K562 (cell line): ENCODE data around the gene NLK. TPM values are rescaled to one million over a fixed set of nuclear protein-coding genes. Genes with fewer than 3 reads are reported as not detected.
"Not testable (repeated sequence)": the region's sequence is repeated elsewhere in the genome, so short reads cannot be mapped to it uniquely, and the experiment has no call there.

Experiments used
- ATAC-seq: fragments of 200-7000 bp; cut with Tn5 transposase; 3 replicates; pipeline ENCODE4 v1.9.1; 2020; ENCODE audit warnings: moderate library complexity
- BruUV-seq: library from RNA; stranded (reverse); fragments of 400-500 nt; replicated peaks from 2 replicates; lab custom pipeline; 2021; lab: Mats Ljungman, UMichigan
- CTCF ChIA-PET: fragments of 300-600 bp; formaldehyde crosslinking; extraction: SDS; loops from one replicate; lab custom pipeline; 2021; ENCODE audit warnings: low intra/inter-chr PET ratio; lab: Yijun Ruan, JAX
- POLR2A ChIA-PET: fragments of 300-600, 350-650 bp; sonication (Branson Sonifier 250); formaldehyde crosslinking; extraction: SDS; loops from one replicate; lab custom pipeline; 2021; ENCODE audit warnings: antibody characterized with exemption, inconsistent platforms; lab: Yijun Ruan, JAX
- DNase-seq, 4 experiments: peaks; one replicate each; pipeline versions ENCODE4 v3.0.0 to v3.0.0-alpha.2; 2011 to 2018; ENCODE audit warnings: low spot score in 3 of 4, mixed read lengths in 3 of 4; ENCODE audit errors: extremely low read depth in 1 of 4
- FAIRE-seq: peaks from 2 replicates; lab custom pipeline; 2011; peaks lifted over from hg19 to GRCh38; lab: Jason Lieb, UNC
- H2AFZ ChIP-seq: 2 replicates; pipeline ENCODE4 v1.6.0; 2011; ENCODE audit warnings: low read depth, low read length, control low read depth, inconsistent platforms
- H3K27ac ChIP-seq: fragments of 200-600 bp; 3 replicates; pipeline ENCODE4 v1.8.0; 2011; ENCODE audit warnings: low read depth, mild to moderate bottlenecking, control low read depth, inconsistent platforms, low read length, moderate library complexity, mixed read lengths; ENCODE audit errors: extremely low read depth
- H3K27me3 ChIP-seq, 2 experiments: fragments of 300-600 bp in 1 of 2; 2 replicates in 1 of 2; 3 replicates in 1 of 2; pipeline versions ENCODE4 v1.6.0 to v1.8.0; 2011; ENCODE audit warnings: inconsistent platforms in 2 of 2, low read length in 2 of 2, mild to moderate bottlenecking in 1 of 2, mixed read lengths in 1 of 2, moderate library complexity in 1 of 2; ENCODE audit not compliant: control insufficient read depth in 2 of 2, insufficient read depth in 2 of 2
- H3K36me3 ChIP-seq: fragments of 300-600 bp; 3 replicates; pipeline ENCODE4 v1.8.0; 2011; ENCODE audit warnings: mild to moderate bottlenecking, low read length, inconsistent platforms; ENCODE audit not compliant: control insufficient read depth, insufficient read depth
- H3K4me1 ChIP-seq, 2 experiments: fragments of 200-600 bp in 1 of 2; replicated peaks in 1 of 2; 2 replicates in 1 of 2; 3 replicates in 1 of 2; pipeline versions ENCODE4 v1.5.1 to v1.8.0; 2011; ENCODE audit warnings: inconsistent platforms in 2 of 2, low read length in 2 of 2, mild to moderate bottlenecking in 1 of 2, mixed read lengths in 1 of 2, moderate library complexity in 1 of 2; ENCODE audit not compliant: control insufficient read depth in 2 of 2, insufficient read depth in 2 of 2
- H3K4me2 ChIP-seq: 2 replicates; pipeline ENCODE4 v1.6.1; 2011; ENCODE audit warnings: low read length, control low read depth, inconsistent platforms, mixed read lengths; ENCODE audit not compliant: insufficient read depth
- H3K4me3 ChIP-seq: fragments of 200-600 bp; sonication (generic), shearing (Covaris generic); 2 replicates; pipeline ENCODE4 v1.5.1; 2016; ENCODE audit warnings: control low read depth, inconsistent platforms
- H3K79me2 ChIP-seq: fragments of 200-600 bp; 3 replicates; pipeline ENCODE4 v1.8.0; 2011; ENCODE audit warnings: low read length, inconsistent platforms; ENCODE audit not compliant: control insufficient read depth, insufficient read depth
- H3K9ac ChIP-seq, 2 experiments: 2 replicates each; pipeline versions ENCODE4 v1.6.0 to v1.6.1; 2011; ENCODE audit warnings: low read depth in 2 of 2, low read length in 2 of 2, control low read depth in 1 of 2, inconsistent platforms in 1 of 2, mild to moderate bottlenecking in 1 of 2, mixed read lengths in 1 of 2; ENCODE audit not compliant: insufficient read depth in 1 of 2
- H3K9me1 ChIP-seq: one replicate; pipeline ENCODE4 v1.6.0; 2011; ENCODE audit warnings: inconsistent platforms, mild to moderate bottlenecking, low read length, moderate library complexity; ENCODE audit not compliant: control insufficient read depth, insufficient read depth
- H3K9me3 ChIP-seq: replicated peaks from 2 replicates; pipeline ENCODE4 v1.5.1; 2011; ENCODE audit warnings: low read depth, low read length, inconsistent platforms; ENCODE audit not compliant: control insufficient read depth, insufficient read depth
- H4K20me1 ChIP-seq: replicated peaks from 2 replicates; pipeline ENCODE4 v1.6.1; 2011; ENCODE audit warnings: low read length, inconsistent platforms, mixed read lengths; ENCODE audit not compliant: control insufficient read depth, insufficient read depth
- CC2D1A ChIP-seq: fragments of 450-650 bp; IDR thresholded peaks from 2 replicates; pipeline ENCODE4 v1.6.1; 2017; ENCODE audit warnings: mild to moderate bottlenecking
- ELF1 ChIP-seq: fragments of 200-800 bp; sonication (Bioruptor generic); IDR thresholded peaks from 2 replicates; pipeline ENCODE4 v1.6.1; 2016; ENCODE audit warnings: missing genetic modification characterization, missing compliant biosample characterization
- TARDBP ChIP-seq: fragments of 450-650 bp; IDR thresholded peaks from 2 replicates; pipeline ENCODE4 v1.6.1; 2016
- ZNF766 ChIP-seq: fragments of 200-800 bp; sonication (Bioruptor generic); conservative IDR thresholded peaks from 2 replicates; pipeline ENCODE4 v1.6.1; 2016; ENCODE audit warnings: missing genetic modification characterization, missing compliant biosample characterization
- WGBS: fragments of 100-300 bp; shearing (Covaris generic); methylation state at CpG from one replicate; pipeline ENCODE4 v1.1.6; 2016; ENCODE audit warnings: low coverage, mixed read lengths; ENCODE audit not compliant: insufficient coverage; ENCODE audit errors: missing lambda C conversion rate; 5-methylcytosine and 5-hydroxymethylcytosine counted together
- in situ Hi-C: fragments of 300-500 bp; cut with MboI; formaldehyde crosslinking; loops from 4 replicates; pipeline ENCODE4 v1.15.0; 2018; ENCODE audit warnings: inconsistent platforms, mixed read lengths
- intact Hi-C: fragments of 100-400 bp; cut with micrococcal nuclease; formaldehyde crosslinking; loops from 2 replicates; pipeline ENCODE4 v1.14.2; 2022
- polyA plus RNA-seq, 8 experiments: library from polyadenylated mRNA; depleted of rRNA in 4 of 8; stranded (reverse) in 5 of 8; unstranded in 3 of 8; fragments of >200 nt; fragmentation: Nextera tagmentation in 2 of 8; fragmentation: Illumina TruSeq in 1 of 8; extraction: Ambion mirVana in 2 of 8; extraction: Trizol in 1 of 8; gene quantifications; 2 replicates each; pipeline versions ENCODE4 v1.2.1 to v1.2.3, GENCODE V29; 2011 to 2014; ENCODE audit warnings: inconsistent platforms in 1 of 8, missing spikeins in 1 of 8
- total RNA-seq, 7 experiments: library from RNA; depleted of rRNA in 6 of 7; stranded (reverse); fragments of >200 nt in 6 of 7; fragmentation: Illumina TruSeq in 2 of 7; extraction: Trizol in 2 of 7; gene quantifications; 2 replicates each; pipeline versions ENCODE4 v1.2.1 to v1.2.3, GENCODE V29; 2011 to 2021; ENCODE audit warnings: low replicate concordance in 1 of 7
- TF ChIP-seq, protein P1 (sequence below): fragments of 450-650 bp; IDR thresholded peaks from 2 replicates; pipeline ENCODE4 v1.6.1; 2016; ENCODE audit warnings: mild to moderate bottlenecking

Gene NLK
- total and polyA plus RNA-seq, 9 of the 15 experiments (the other 6 are each of a cell fraction or from before 2014, with no cell fraction given), result 10.9 to 59.6 (median 26.7) TPM

DNA sequence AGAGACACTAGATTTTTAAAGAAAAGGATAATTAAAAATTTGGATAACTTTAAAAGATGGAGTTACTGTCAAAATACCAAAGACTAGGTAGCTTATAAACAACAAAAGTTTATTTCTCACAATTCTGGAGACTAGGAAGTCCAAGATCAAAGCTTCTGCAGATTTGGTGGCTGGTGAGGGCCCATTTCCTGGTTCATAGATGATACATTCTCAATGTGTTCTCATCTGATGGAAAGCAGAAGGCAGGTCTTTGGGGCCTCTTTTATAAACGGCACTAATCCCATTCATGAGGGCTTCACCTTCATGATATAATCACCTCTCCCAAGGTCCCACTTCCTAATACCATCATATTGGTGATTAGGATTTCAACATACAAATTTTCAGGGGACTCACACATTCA, 33.7 kb downstream of the NLK start:
- Histone ChIP-seq H3K4me3 (no peak overlapping the region), H3K9me1 (no peaks in the 10 kb centered on the region), H4K20me1 (no peaks in the 10 kb centered on the region), H3K9ac (no peak overlapping the region), H3K27me3 (no peaks in the 10 kb centered on the region), H3K79me2 (peaks cover 88% of the 10 kb centered on the region), H3K4me1 (peaks cover 0 to 21% of the 10 kb centered on the region in 2 experiments; a peak in 3 of 5 replicates), H3K27ac (peak overlapping the region; percentile 8; the same call in 1 of the 3 replicates)
- intact Hi-C loops (no loop called here), in situ Hi-C loops (no loop called here)
- peak; percentile 73 for FAIRE-seq
- POLR2A ChIA-PET, result interaction anchor here (0.8 to 4.2 kb wide), 7 partner anchors 9 to 90 kb away, joined by 3 to 15 read pairs (median 3); no protein-coding TSS in a partner anchor
- no TSS peak for BruUV-seq
- WGBS, result 18% methylated on average over 1 of the region's 1 CpG
- peak; percentile 60; the same call in 2 of the 3 replicates for ATAC-seq
- no peak for TF ChIP-seq TARDBP
- 0 out of 2 replicates have a peak, but pooled peaks have one; percentile 42 for TF ChIP-seq ELF1 (tag)
- TF ChIP-seq, all 486 proteins: peak for 1
- CTCF ChIA-PET, result no interaction called here
- Histone ChIP-seq H3K36me3 (peaks cover 6% of the 10 kb centered on the region; the same call in 2 of the 3 replicates), H3K9me3 (peaks cover 2% of the 10 kb centered on the region; the same call in 1 of the 2 replicates), H2AFZ (no peak overlapping the region), H3K4me2 (no peak overlapping the region)
- DNase-seq, result no peak

DNA sequence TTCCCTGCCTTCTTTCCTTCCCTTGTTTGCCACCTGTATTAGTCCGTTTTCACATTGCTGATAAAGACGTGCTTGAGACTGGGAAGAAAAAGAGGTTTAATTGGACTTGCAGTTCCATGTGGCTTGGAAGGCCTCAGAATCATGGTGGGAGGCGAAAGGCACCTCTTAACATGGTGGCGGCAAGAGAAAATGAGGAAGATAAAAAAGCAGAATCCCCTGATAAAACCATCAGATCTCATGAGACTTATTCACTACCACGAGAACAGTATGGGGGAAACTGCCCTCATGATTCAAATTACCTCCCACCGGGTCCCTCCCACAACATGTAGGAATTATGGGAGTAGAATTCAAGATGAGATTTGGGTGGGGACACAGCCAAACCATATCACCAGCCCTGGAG, 34.7 kb downstream of the NLK start:
- 79% methylated on average over 5 of the region's 6 CpGs for WGBS
- H3K36me3 ChIP-seq, H3K4me3 ChIP-seq, H3K9me1 ChIP-seq, H3K27ac ChIP-seq: not testable (repeated sequence)
- TF ChIP-seq, protein P1, sequence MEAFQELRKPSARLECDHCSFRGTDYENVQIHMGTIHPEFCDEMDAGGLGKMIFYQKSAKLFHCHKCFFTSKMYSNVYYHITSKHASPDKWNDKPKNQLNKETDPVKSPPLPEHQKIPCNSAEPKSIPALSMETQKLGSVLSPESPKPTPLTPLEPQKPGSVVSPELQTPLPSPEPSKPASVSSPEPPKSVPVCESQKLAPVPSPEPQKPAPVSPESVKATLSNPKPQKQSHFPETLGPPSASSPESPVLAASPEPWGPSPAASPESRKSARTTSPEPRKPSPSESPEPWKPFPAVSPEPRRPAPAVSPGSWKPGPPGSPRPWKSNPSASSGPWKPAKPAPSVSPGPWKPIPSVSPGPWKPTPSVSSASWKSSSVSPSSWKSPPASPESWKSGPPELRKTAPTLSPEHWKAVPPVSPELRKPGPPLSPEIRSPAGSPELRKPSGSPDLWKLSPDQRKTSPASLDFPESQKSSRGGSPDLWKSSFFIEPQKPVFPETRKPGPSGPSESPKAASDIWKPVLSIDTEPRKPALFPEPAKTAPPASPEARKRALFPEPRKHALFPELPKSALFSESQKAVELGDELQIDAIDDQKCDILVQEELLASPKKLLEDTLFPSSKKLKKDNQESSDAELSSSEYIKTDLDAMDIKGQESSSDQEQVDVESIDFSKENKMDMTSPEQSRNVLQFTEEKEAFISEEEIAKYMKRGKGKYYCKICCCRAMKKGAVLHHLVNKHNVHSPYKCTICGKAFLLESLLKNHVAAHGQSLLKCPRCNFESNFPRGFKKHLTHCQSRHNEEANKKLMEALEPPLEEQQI, result peak; percentile 78
- TF ChIP-seq ZNF766, result peak; percentile 42; the same call in 1 of the 2 replicates
- peak; percentile 79 for TF ChIP-seq CC2D1A
- TF ChIP-seq, all 486 proteins: peak for 3; not testable (repeated sequence) for 483
- H2AFZ ChIP-seq, H3K4me2 ChIP-seq, DNase-seq, in situ Hi-C loops, CTCF ChIA-PET, BruUV-seq, H4K20me1 ChIP-seq, ATAC-seq, H3K9ac ChIP-seq, H3K9me3 ChIP-seq, intact Hi-C loops, H3K27me3 ChIP-seq, POLR2A ChIA-PET, FAIRE-seq: not testable (repeated sequence)
- H3K4me1 ChIP-seq, result peaks cover 0 to 22% of the 10 kb centered on the region in 2 experiments; a peak in 3 of 5 replicates
- peaks cover 88% of the 10 kb centered on the region for H3K79me2 ChIP-seq
